GM12891 (cell line): ENCODE measurements around the gene KCTD2.
"Not testable (repeated sequence)": the region's sequence is repeated elsewhere in the genome, so short reads cannot be mapped to it uniquely, and the experiment has no call there.

Experiments used
- DNase-seq: peaks from one replicate; pipeline ENCODE4 v3.0.0; 2011; ENCODE audit warnings: low spot score; ENCODE audit not compliant: insufficient read length
- FAIRE-seq: peaks from 2 replicates; lab custom pipeline; 2011; peaks lifted over from hg19 to GRCh38; lab: Jason Lieb, UNC
- PAX5 ChIP-seq: IDR thresholded peaks from 2 replicates; pipeline ENCODE4 v1.6.1; 2011; ENCODE audit warnings: low read length, moderate library complexity, mild to moderate bottlenecking; ENCODE audit not compliant: insufficient read depth, severe bottlenecking
- POLR2A ChIP-seq: IDR thresholded peaks from 2 replicates; pipeline ENCODE4 v1.6.1; 2011; ENCODE audit warnings: low read depth, low read length, control low read depth
- POLR2AphosphoS5 ChIP-seq: IDR thresholded peaks from 2 replicates; pipeline ENCODE4 v1.6.1; 2011; ENCODE audit warnings: low read depth, low read length, control low read depth
- POU2F2 ChIP-seq: IDR thresholded peaks from 2 replicates; pipeline ENCODE4 v1.6.1; 2011; ENCODE audit warnings: low read depth, mild to moderate bottlenecking, control low read depth, low read length, moderate library complexity
- SPI1 ChIP-seq: IDR thresholded peaks from 2 replicates; pipeline ENCODE4 v1.6.1; 2011; ENCODE audit warnings: low read depth, low read length, control low read depth
- TAF1 ChIP-seq: IDR thresholded peaks from 2 replicates; pipeline ENCODE4 v1.6.1; 2011; ENCODE audit warnings: low read depth, low read length, control low read depth

KCTD2 gene

DNA sequence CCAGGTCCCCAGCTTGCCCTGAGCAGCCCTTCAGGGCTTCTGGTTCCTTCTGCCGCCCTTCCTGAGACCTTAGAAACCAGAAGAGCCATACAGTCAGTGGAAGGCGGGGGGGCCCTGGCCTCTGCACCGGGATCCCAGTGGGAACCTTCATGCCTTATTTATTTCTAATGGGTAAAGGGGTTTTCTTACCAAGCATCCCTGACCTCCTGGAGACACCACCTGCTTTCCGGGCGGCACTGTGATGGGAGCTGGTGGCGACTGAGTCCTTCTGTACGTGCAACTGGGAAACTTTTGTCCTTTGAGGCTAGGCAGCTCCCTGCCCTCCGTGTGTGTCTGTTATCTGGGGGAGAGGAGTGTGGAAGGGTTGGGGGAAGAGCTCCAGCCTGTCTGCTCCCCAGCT is 41.7 kb upstream of the KCTD2 start:
- no peak for FAIRE-seq
- DNase-seq: no peak
- TF ChIP-seq POLR2AphosphoS5: no peak
- no peak for TF ChIP-seq POLR2A
- TF ChIP-seq TAF1: no peak
- no peak for TF ChIP-seq PAX5
- TF ChIP-seq POU2F2: no peak
- no peak for TF ChIP-seq SPI1

DNA sequence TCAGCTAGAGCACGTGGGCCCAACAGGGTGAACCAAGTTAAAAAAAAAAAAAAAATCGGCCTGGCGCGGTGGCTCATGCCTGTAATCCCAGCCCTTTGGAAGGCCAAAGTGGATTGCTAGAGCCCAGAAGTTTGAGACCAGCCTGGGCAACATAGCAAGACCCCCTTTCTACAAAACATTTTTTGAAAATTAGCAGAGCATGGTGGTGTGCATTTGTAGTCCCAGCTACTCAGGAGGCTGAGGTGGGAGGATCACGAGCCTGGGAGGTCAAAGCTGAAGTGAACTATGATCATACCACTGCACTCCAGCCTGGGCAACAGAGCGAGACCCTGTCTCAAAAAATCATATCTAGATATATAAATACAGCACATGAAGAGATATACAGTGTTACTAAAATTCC is 40.9 kb upstream of the KCTD2 start:
- not testable (repeated sequence) for DNase-seq, FAIRE-seq

GRCh38 chr17:75006653-75007052 is 40.4 kb upstream of the KCTD2 start:
- no peak for TF ChIP-seq PAX5
- TF ChIP-seq POLR2AphosphoS5: no peak
- TF ChIP-seq TAF1: no peak
- TF ChIP-seq SPI1: no peak
- TF ChIP-seq POU2F2: no peak
- no peak for TF ChIP-seq POLR2A
- FAIRE-seq (no peak), DNase-seq (no peak)

- FAIRE-seq (no peak), DNase-seq (no peak)
- no peak for TF ChIP-seq TAF1
- TF ChIP-seq SPI1: no peak
- no peak for TF ChIP-seq POLR2A
These were observed 38.7 kb upstream of the KCTD2 start for GRCh38 chr17:75008373-75008772.

DNA sequence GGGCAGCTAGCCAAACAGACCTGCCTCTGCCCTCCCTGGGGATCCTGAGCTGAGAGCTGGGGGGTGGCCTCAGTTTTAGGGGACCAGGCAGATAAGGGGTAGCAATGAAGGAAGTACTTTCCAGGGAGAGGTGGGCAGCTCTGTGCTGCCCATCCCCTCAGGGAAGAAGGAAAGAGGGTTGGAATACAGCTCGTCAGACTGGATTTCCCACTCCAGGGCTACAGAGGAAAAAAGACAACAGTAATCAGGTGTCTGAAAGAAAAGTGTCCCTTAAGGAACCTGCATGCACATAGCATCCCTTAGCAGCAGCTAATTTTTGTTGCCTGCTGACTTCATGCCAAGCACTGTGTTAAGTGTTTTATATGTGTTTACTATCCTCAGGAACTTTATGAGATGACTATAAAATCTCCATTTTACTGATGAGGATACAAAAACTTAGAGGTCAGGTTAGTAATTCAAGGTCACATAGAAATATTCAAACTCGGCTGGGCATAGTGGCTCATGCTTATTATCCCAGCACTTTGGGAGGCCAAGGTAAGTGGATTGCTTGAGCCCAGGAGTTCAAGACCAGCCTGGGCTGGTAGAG is 37.8 kb upstream of the KCTD2 start:
- FAIRE-seq (no peak), DNase-seq (no peak)
- TF ChIP-seq POLR2AphosphoS5 (no peak), SPI1 (no peak), PAX5 (no peak), POU2F2 (no peak)

- FAIRE-seq (no peak), DNase-seq (no peak)
- no peak for TF ChIP-seq TAF1
- TF ChIP-seq POLR2A: no peak
- TF ChIP-seq PAX5: no peak
- TF ChIP-seq POLR2AphosphoS5: no peak
- no peak for TF ChIP-seq POU2F2
- TF ChIP-seq SPI1: no peak
These were observed 36.2 kb upstream of the KCTD2 start for GRCh38 chr17:75010683-75011400.

- no peak for TF ChIP-seq POLR2A
- no peak for TF ChIP-seq TAF1
- TF ChIP-seq SPI1: no peak
- TF ChIP-seq POLR2AphosphoS5: no peak
- TF ChIP-seq PAX5: no peak
- TF ChIP-seq POU2F2: no peak
- DNase-seq (no peak), FAIRE-seq (no peak)
These were observed 35.5 kb upstream of the KCTD2 start for GRCh38 chr17:75011401-75012095.

GRCh38 chr17:75012096-75012345 is 35.0 kb upstream of the KCTD2 start:
- no peak for TF ChIP-seq SPI1
- TF ChIP-seq PAX5: no peak
- TF ChIP-seq POLR2AphosphoS5: no peak
- no peak for TF ChIP-seq POU2F2
- no peak for TF ChIP-seq TAF1
- TF ChIP-seq POLR2A: no peak
- DNase-seq: no peak
- FAIRE-seq: no peak

DNA sequence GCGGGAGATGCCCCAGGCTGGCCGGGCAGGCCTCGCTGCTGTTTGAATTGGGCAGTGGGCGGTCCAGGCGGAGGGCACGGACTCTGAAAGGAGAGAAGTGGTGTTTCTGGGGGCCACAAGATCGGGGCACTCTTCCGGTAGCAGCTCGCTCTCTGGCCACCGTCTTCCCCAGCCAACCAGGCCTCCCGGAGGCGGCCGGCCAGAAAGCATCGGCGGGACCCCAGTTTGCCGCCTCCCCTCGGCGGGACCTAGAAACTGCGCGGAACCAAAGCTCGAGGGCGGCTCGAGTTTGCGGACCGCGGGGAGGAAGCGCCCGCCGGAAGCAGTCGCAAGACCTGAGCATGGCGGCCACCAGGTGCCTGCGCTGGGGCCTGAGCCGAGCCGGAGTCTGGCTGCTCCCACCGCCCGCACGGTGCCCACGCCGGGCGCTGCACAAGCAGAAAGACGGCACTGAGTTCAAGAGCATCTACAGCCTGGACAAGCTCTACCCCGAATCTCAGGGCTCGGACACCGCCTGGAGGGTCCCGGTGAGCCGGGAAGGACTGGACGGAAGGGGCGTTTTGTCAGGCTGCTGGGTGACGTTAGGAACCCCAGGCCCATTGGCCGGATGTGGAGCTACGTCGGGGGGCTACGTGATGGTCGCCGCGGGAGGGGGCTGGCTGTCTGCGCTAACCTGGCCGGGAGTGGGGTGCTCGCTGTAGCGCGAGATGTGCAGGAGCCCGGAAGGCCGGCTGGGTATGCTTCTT is 34.5 kb upstream of the KCTD2 start, which contains the start of gene MRPL58:
MRPL58 (plus strand) TSS at position 325 of the 746 bp plus-strand sequence; CDS start at position 342, 17 bp downstream.
- FAIRE-seq (peak; percentile 90), DNase-seq (peak; percentile 93)
- peak; percentile 98 for TF ChIP-seq TAF1
- TF ChIP-seq SPI1: no peak
- TF ChIP-seq POU2F2: peak; percentile 36
- peak; percentile 94 for TF ChIP-seq POLR2AphosphoS5
- TF ChIP-seq PAX5: peak; percentile 74
- TF ChIP-seq POLR2A: peak; percentile 86
